T47D (cell line): ENCODE measurements around the gene FGF18.

Experiments
- DNase-seq, 2 experiments: peaks; one replicate each; pipeline versions ENCODE4 v3.0.0 to v3.0.0-alpha.2; 2011 to 2012; ENCODE audit warnings: low read depth in 1 of 2, low spot score in 1 of 2
- JUND ChIP-seq: IDR thresholded peaks from 2 replicates; pipeline ENCODE4 v1.6.1; 2012; ENCODE audit warnings: low read depth
- in situ Hi-C: cut with HindIII; loops from 2 replicates; pipeline ENCODE4 v1.10.0; 2016; ENCODE audit warnings: low sequenced_read_pairs, low pct_unique_long_range_greater_than_20kb

The FGF18 gene

DNA sequence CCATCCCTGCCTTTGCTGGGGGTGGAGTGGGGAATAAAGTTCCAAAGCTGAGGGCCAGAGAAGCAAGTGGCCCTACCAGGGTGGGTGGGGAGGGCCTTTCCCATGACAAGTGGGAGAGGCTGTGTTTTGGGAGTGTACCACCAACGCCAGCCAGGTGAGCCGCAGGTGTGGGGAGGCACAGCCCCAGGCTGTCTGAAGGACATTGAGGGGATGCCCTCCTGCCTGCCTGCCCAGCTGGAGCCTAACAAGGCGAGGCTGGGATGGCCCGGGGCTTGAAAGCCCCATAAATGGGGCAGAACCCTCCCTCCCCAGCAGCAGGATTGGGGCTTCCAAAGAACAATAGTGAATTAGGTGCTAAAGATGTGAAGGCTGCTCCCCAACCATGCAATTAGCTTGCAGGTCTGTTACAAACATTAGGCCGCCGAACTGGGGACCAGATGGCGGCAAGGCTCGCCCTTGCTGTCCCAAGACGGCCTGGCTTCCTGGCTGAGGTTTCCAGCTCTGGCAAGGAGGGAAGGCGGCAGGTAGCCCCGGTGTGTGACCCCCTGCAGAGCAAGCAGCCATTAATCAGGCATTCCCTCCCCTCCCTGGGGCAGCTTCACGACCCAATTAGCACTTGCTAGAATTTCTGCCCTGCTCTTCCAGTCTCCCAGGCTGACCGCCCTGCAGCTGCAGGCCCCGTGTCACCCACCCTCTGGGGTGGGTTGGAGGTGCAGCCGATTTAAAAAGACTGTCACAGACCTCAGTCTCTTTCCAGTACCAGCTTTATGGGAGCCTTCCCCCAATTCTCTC lies 42.9 kb downstream of the FGF18 start:
- no peak for DNase-seq
- in situ Hi-C loops: no loop called here
- no peak for TF ChIP-seq JUND

DNA sequence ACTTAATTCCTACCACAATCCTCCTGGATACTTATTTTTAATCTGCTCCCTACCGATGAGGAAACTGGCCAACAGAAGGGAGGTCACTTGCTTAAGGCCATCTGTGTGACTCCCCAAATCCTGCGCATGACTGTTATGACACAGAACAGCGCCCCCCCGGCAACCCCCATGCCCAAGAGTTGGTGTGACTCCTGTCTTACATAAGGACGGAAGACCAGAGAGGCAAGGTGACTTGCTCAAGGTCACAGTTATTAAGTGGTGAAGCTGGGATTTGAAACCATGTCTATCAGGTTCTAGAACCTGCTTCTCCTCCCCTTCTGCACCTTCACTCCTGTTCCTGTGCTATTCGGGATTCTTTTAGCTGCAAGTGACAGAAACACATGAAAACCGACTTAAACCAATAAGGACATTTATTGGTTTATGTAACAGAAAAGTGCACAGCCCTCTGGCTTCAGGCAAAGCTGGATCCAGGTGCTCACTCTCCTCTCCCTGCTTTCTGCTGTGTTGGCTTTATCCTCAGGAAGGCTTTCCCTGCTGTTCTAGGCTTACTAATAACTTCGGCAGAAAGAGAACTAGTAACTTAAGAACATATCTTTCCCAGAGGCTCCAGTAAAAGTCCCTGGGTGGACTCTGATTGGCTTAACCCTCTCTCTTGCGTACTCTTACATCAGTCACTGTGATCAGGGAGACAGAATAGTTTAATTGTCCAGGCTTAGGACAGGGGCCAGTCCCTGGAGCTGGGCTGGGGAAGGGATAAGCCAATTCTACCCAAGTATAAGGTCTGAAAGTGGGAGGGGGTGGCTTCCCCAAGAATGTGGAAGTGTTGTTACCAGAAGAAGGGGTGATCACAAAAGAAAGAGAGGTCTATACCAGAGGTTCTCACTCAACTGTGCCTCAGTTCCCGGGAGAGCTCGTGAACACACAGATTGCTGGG lies 43.7 kb downstream of the FGF18 start:
- in situ Hi-C loops: no loop called here
- TF ChIP-seq JUND: no peak
- DNase-seq: no peak

DNA sequence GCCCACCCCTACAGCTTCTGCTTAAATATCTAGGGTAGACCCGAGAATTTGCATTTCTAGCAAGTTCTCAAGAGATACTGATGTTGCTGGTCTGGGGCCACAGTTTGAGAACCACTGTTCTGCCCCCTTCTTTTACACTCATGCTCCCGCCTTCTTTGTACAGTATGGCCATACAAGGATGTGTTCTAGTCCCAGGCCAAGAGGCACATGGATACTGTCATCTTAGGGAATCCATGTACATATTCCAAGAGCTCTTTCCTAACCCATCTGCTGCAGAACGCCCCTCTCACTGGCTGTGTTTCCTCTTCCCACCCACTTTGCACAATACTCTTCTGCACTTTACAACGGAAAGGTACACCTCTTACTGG lies 44.4 kb downstream of the FGF18 start:
- no peak for TF ChIP-seq JUND
- in situ Hi-C loops: no loop called here
- DNase-seq: no peak

DNA sequence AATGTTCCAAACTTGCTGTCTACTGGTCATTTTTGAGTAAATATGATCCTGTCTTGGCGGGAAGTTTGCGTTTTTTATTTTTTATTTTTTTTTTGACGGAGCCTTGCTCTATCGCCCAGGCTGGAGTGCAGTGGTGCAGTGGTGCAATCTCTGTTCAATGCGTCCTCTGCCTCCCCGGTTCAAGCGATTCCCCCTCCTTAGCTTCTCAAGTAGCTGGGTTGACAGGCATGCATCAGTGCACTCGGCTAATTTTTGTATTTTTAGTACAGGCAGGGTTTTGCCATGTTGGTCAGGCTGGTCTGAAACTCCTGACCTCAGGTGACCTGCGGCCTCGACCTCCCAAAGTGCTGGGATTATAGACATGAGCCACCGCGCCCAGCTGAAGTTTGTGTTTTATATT lies 45.4 kb downstream of the FGF18 start:
- in situ Hi-C loops: no loop called here
- no peak for TF ChIP-seq JUND
- DNase-seq: no peak

DNA sequence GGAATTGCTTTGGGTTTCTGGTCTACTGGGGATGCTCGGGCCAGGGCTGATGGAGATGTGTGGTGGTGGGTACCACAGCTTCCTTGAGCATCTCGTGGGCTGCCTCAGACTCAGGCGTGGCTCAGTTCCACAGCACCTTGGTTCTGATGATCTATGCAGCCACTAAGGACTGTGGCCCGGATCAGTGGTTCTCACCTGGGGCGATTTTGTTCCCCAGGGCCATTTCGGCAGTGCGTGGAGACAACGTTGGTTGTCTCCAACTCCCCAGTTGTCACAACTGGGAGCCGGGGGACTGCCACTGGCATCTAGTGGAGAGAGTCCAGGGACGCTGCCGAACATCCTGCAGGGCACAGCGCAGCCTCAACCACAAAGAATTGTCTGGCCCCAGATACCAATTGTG lies 47.7 kb downstream of the FGF18 start:
- no peak for TF ChIP-seq JUND
- in situ Hi-C loops: no loop called here
- no peak for DNase-seq

DNA sequence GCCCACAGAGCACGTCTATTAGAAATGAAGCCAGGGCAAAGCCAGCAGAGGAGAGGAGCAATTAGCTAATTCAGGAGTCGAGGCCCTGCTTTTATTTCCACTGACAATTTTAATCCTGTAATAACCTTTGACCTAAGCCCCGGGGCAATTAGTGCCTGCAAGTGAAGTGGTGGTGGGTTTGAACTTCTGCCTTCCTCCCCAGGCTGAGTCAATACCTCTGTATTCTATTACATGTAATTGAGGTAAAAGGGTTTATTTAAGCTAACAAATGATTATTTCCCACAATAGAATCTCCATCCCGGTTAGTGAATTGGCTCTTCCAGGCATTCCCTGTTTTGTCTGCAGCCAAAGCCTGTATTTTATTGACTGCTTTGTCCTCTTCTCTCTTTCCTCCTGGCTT lies 49.9 kb downstream of the FGF18 start:
- no peak for DNase-seq
- in situ Hi-C loops: no loop called here

DNA sequence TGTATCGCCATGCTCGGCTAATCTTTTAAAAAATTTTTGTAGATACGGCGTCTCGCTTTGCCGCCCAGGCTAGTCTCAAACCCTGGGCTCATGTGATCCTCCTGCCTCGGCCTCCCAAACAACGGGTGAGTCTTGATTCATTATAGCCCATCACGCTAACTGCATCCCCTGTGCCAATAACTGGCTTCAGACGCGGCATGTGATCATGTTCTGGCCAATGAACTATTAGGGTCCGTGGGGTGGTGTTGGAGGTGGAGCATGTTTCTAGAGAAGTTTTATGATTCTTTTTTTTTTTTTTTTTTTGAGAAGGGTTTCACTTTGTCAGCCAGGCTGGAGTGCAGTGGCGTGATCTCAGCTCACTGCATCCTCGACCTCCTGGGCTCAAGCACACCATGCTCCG lies 51.0 kb downstream of the FGF18 start:
- no peak for DNase-seq
- no peak for TF ChIP-seq JUND
- in situ Hi-C loops: no loop called here

More for the DNA sequence above, 49.9 kb downstream of the FGF18 start:
- no peak for TF ChIP-seq JUND

DNA sequence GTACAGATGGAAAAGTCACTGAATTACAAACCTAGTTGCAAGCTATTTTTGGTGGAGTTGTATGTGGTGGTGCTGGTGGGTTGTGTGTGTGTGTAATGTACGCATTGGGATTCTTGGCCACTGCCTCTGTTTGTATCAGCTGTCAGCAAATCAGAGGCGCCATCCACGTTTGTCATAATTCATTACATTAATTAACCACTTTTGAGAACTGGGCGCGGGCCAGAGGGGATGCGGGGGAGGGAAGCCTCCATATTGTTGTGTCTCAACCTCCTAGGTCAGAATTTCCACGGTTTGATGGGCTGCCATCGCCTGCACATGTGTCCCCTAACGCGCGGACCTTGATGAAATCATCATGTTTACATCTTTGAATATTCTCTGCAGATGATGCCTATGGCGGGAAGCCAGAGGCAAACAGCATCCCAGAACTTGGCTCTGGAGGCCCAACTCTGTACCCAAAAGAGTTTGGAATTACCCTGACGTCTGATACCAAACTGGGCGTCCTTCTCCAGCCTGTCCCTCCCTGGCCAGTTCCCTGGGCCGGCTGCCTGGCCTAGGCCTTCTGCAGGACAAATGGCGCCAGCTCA lies 54.9 kb downstream of the FGF18 start:
- no peak for DNase-seq
- no peak for TF ChIP-seq JUND
- in situ Hi-C loops: no loop called here

DNA sequence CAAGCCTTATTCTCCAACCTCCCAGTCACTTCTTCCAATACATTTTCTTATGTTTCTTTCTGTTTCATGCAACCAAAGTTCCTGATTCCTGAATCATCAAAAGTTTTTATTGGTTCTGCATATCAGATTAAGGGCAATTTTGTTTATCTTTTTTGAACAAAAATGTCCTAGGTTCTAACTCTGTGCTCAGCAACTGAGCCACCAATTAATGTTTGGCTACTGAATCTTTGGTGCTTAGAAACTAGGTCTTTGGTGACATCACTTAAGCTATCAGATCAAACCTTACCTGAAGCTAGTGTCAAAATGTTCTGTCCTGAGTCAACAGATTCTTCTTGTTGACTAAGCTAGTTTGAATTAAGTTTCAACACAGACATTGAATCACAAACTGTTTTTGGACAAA lies 56.1 kb downstream of the FGF18 start:
- in situ Hi-C loops: no loop called here
- TF ChIP-seq JUND: no peak
- DNase-seq: peak in 1 of 2 experiments; percentile 8

DNA sequence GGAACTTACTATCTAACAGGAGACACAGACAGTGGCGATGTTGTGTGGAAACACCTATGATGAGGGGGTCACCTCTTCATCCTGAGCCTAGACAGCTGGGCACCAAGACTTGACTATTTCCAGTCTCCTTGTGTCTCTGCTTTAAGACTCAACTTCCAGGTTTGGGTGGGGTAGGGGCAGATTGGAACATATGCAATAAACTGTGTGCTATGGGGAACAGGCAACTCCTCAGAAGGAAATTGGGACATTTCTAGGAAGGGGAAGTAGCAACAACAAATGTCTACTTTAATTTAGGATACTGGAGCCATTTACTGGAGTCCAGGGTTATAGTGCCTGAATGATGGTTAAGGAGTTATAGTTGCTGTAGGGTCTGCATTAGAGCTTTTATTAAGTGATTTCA lies 57.3 kb downstream of the FGF18 start:
- in situ Hi-C loops: no loop called here
- TF ChIP-seq JUND: no peak

DNA sequence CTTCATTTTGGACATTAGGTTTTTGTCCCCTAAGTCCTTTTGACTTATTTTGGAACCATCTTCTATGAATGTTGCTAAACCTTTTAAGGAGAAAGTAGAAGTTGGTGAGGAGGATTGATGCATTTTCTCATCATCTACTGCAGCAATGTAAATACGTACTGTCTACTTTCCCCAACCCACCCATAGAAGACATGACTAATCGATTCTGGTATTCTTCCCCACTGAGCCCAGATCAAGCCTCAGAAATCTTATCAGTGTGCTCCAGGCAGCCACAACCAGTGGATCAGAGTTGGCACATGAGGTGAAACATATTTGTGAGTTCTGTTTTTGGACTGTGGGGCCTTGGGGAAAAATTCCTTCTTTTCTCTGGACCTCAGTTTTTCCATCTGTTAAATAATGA lies 57.7 kb downstream of the FGF18 start:
- no peak for TF ChIP-seq JUND
- DNase-seq: no peak
- in situ Hi-C loops: no loop called here

More for the DNA sequence above, 57.3 kb downstream of the FGF18 start:
- no peak for DNase-seq

DNA sequence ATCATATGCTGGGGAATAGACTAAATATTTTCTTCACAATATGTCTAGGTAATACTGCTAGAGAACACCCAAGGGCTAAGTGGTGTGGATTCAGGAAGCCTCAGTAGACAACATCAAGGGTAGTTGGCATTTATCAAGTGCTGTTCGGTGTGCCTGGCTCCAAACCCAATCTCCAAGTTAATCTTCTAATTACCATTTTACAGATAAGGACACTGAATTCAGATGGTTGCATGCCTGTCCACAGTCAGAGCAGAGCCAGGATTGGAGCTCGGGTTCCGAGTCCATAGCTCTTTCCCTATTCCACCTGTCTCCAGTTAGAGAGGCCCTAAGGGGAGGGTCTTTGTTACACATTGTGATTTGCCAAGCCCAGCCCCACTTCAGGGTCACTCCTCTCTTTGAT lies 58.2 kb downstream of the FGF18 start:
- TF ChIP-seq JUND: no peak
- no peak for DNase-seq
- in situ Hi-C loops: no loop called here
